GM21717 (cell line): ENCODE data around the gene P4HA3.

Experiments used
- ATAC-seq: cut with Tn5 transposase; IDR thresholded peaks from one replicate; pipeline ENCODE4 v1.9.1; 2021; ENCODE audit warnings: mild to moderate bottlenecking, moderate library complexity; ENCODE audit not compliant: unreplicated experiment

The P4HA3 gene

GRCh38 chr11:74318241-74318932, 6.9 kb upstream of the P4HA3 start:
- no peak for ATAC-seq

- ATAC-seq, result no peak
Observed at GRCh38 chr11:74316772-74317505, 5.5 kb upstream of the P4HA3 start.

GRCh38 chr11:74312326-74312725, 886 bp upstream of the P4HA3 start:
- no peak for ATAC-seq

DNA sequence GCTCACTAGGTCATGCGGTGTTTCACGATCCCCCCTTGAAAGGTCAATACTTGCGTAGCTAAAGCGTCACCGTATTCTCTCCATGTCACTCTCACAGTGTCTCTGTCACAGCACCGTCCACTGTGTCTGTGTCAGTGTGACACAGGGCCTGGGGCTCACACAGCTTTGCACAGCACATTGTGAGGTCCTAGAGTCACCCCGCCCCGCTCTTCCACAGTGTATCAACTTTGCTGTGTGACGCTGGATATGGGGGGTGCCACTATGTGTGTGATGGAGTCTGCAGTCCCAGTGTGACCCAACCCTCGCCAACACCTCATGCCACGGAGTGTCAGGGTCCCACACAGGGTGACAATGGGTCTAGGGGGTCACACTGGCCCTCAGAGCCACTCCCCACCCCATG, 583 bp downstream of the P4HA3 start:
- ATAC-seq, result no peak

- ATAC-seq, result no peak
Observed at GRCh38 chr11:74307434-74307833, 4.0 kb downstream of the P4HA3 start.

DNA sequence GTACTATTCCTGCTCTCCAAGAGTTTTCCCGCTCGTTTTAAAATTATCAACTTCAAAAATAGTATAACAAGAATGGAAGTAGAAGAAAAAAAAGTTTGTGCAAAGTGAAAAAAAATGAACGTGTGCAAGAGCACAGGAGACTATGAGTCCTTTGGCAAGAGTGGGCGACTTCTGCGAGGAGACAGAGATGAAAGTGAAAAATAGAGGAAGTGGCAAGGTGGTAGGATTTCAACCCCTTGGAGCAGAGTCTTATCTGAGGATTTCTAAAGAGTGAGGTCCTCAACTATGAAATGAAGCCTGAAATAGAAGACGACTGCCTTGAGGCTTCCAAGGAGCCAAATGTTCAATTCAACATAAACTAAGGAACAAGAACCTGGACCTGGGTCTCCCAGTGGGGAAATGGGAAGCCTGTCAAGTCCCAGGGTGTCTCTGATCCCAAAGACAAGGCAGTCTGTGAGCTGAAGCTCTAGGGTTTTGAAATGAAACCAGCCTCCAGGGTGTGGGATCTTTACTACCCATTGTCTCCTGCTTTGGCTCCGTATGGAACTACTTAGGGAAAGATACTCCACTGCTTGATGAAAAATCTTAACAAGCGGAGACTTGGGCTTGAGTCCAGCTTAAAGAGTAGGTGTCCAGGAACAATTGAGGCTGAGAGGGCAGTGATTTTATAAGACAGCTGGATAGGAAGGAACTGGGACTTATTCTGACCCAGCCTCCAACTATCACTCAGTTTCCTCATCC, 4.8 kb downstream of the P4HA3 start:
- ATAC-seq, result no peak

DNA sequence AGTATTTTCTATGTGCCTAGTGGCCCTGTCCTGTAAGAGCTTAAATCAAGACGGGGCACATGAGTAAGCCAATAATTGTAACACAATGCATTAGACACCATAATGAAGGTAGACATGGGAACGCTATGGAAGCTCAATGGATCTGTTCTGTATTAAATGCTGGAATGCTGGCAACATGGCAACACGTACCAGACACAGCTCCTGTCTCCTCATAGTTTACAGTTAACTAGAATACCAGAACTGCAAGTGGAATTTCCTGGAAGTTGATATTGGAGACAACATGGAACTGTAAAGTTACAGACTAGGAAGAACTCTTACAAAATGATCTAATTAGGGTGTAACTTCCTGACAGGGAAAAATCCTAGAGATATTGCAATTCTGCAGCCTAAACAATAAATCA, 12.4 kb downstream of the P4HA3 start:
- ATAC-seq, result no peak

- ATAC-seq, result no peak
Observed at GRCh38 chr11:74297484-74297883, 14.0 kb downstream of the P4HA3 start.

DNA sequence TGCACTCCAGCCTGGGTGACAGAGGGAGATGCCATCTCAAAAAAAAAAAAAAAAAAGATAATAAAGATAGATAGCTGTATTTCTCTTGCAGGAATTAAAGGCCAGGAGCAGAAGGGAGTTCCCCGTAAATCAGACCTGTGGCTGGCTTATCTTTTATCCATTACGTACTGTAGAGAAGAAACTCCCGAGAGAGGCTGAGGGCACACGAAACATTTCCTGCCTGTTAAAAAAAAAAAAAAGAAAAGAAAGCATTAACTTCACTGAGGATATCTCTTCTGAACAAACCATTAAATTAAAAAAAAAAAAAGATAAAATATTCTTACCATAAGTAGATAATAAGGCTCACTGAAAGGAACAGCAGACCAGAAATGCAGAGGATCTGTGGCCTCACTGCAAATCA, 22.5 kb downstream of the P4HA3 start:
- ATAC-seq, result no peak

- ATAC-seq, result no peak
Observed at GRCh38 chr11:74288161-74288560, 23.3 kb downstream of the P4HA3 start.

- ATAC-seq, result no peak
Observed at GRCh38 chr11:74284466-74284865, 27.0 kb downstream of the P4HA3 start.

DNA sequence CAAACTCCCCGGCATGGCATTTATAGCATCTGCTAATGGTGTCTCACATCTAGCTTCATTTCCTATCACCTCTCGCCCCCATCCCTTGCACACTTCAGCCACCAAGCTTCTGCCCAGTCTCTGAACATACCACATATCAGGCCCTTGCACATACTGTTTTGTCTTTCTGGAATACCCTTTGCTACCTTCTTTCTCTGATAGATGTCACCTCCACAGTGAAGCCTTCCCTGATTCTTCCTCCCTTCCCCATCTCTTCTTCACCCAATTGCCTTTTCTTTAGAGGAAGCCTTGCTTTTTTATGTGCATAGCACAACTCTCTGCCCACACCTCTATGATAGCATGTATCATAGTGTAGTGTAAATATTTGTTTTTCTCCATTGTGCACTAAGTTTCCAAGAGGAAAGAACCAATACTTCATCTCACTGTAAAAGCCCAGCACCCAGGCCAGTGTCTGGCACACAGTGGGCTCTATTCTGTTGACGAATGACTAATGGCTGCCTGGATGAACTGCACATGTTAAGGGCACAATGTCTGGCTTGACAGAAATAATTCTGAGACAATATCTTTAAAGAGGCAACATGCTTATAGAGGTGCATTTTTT, 27.8 kb downstream of the P4HA3 start:
- ATAC-seq, result no peak

- ATAC-seq, result no peak
Observed at GRCh38 chr11:74282914-74283371, 28.5 kb downstream of the P4HA3 start.

DNA sequence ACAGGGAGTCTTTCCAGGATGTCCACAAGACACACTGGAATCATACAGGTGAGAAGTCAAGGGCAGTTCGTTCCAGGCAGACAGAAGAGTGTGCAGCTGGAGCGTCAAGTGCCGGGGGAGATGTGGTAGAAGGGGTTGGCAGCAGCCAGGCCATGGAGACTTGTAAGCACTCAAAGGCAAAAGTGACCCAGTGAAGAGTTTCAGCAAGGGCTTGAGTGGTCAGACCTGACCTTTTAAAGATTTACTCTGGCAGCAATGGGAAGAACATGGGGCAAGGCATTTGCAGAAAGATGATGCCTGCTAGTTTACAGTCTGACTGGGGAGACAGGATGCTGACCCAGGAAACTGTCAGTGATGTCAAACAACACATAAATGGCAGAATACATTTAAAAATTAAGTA, 29.0 kb downstream of the P4HA3 start:
- no peak for ATAC-seq

GRCh38 chr11:74280494-74280893, 30.9 kb downstream of the P4HA3 start:
- ATAC-seq, result no peak

DNA sequence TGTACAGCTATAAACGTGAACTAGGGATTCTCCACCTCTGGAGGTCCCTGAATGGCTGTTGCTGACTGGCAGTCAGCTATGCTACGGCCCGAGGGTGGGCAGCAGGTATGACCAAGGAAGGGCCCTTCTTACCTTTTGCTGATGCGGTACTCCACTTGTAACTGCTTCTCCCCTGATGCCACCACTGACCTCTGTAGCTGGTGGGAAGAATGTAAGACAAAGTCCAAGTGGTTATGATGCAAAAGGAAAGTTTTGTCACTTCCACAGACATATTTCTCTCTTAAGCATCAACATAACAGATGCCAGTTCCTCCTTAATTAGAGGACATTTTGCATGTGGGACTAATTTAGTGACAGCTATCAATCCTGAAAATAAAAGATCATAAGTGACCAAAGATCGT, 32.2 kb downstream of the P4HA3 start:
- no peak for ATAC-seq

DNA sequence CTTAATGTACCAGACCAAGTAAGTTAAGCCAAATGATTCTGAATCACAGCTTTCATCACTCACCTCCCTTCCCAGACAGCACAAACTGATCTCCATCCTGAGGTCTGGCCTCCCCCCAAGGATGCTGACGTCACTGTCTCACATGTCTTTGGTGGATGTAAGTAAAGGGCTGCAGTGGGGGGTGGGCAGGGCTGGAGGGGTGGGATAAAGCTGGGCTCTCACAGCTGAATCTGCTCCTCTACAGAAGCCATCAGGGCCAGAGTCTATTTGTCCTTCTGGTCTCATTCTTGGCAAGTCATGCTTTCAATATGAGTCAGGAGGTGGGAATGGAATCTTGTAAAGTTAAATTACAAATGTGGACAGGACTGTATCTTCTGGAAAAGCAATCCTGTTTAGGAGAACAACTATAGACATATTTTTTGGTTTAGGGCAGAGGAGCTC, 32.7 kb downstream of the P4HA3 start:
- ATAC-seq, result no peak

DNA sequence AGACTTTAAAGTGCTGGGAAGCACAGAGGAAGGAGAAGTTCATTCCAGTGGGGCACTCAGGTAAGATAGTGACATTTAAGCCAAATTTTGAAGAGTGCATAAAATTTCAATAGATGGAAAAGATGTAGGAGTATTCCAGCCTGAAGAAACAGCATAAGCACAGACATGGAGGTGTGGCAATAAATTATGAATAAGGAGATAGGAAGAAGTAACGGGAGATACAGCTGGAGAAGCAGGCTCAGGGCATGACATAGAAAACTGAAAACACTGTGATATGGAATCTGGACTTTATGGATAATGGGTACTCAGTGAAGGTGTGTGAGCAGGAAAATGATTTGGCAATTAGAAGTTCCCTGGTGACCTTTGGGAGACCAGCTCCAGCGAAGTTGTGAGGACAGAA, 33.3 kb downstream of the P4HA3 start:
- ATAC-seq, result no peak

DNA sequence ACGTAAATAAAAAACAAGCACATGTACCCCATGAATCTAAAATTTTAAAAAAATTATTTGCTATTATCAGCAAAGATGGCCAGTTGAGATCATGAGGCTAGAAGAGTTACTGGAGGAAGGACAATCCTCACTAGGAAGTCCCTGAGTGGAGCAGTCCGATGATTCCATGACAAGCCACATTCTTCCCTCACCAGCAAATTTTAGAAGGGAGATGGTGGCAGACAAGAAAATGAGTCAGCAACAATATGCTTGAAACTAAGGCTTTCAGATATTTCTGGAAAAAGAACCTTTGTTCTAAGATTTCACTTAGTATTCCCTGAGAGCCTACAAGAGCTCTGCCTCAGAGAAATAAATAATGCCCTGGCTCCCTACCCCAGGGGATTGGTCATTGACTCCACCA, 34.9 kb downstream of the P4HA3 start:
- ATAC-seq, result no peak

GRCh38 chr11:74272276-74272675, 39.2 kb downstream of the P4HA3 start:
- ATAC-seq, result no peak

DNA sequence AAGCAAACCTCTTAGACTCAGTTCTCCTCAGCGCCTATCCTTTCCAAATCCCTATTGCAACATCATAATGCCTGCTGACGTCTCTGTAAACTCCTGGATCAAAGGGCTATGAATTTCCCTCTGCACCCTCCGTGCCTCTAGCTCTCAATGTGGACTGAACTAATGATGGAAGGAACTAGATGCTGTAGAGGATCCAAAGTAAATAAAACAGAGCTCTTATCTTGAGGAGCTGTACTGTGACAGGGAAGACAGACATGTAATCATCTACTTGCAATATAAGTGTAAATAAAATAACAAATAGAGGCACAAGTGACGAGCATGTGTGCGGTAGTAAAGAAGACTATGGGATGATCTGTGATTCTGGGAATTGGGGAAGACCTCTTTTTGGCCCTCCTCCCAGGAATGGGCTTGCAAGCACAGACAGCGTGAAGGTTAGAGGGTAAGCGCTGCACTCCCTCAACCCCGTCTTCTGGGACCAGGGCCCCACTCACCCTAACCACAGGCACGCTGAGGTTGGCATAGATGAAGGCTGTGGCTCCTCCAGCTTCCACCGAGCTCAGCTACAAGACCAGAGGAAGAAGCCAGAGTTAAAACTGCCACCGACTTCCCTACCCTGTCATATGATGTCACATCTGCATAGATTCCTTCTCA, 42.2 kb downstream of the P4HA3 start:
- no peak for ATAC-seq
